GM19468 (cell line): ENCODE results near the gene ZBTB4.

ENCODE experiments used
- ATAC-seq: cut with Tn5 transposase; IDR thresholded peaks from one replicate; pipeline ENCODE4 v1.9.1; 2021; ENCODE audit warnings: mild to moderate bottlenecking, moderate library complexity, moderate number of reproducible peaks; ENCODE audit not compliant: unreplicated experiment; ENCODE audit errors: extremely low read depth

The ZBTB4 gene

GRCh38 chr17:7479213-7480088, at the start of gene ZBTB4:
ZBTB4 (minus strand) TSS chr17:7479631; CDS start chr17:7466801, 12,830 bp downstream.
- no peak for ATAC-seq

GRCh38 chr17:7528842-7529241, 49.4 kb upstream of the ZBTB4 start:
- no peak for ATAC-seq

- no peak for ATAC-seq
Observed at GRCh38 chr17:7523033-7523432, 43.6 kb upstream of the ZBTB4 start.

GRCh38 chr17:7515911-7516610, 36.6 kb upstream of the ZBTB4 start:
- no peak for ATAC-seq

GRCh38 chr17:7513850-7514419, 34.5 kb upstream of the ZBTB4 start:
- ATAC-seq, result no peak

- no peak for ATAC-seq
Observed at GRCh38 chr17:7512824-7513540, 33.6 kb upstream of the ZBTB4 start.

- no peak for ATAC-seq
Observed at GRCh38 chr17:7512105-7512504, 32.7 kb upstream of the ZBTB4 start.

GRCh38 chr17:7511108-7511507, 31.7 kb upstream of the ZBTB4 start:
- no peak for ATAC-seq

GRCh38 chr17:7509937-7510336, 30.5 kb upstream of the ZBTB4 start:
- no peak for ATAC-seq

- no peak for ATAC-seq
Observed at GRCh38 chr17:7508846-7509245, 29.4 kb upstream of the ZBTB4 start.

- ATAC-seq, result no peak
Observed at GRCh38 chr17:7508145-7508544, 28.7 kb upstream of the ZBTB4 start.

- no peak for ATAC-seq
Observed at GRCh38 chr17:7503521-7503920, 24.1 kb upstream of the ZBTB4 start.

- no peak for ATAC-seq
Observed at GRCh38 chr17:7502987-7503386, 23.6 kb upstream of the ZBTB4 start.

- ATAC-seq, result no peak
Observed at GRCh38 chr17:7502171-7502847, 22.9 kb upstream of the ZBTB4 start.

GRCh38 chr17:7501729-7502128, 22.3 kb upstream of the ZBTB4 start:
- ATAC-seq, result no peak

GRCh38 chr17:7499161-7499560, 19.7 kb upstream of the ZBTB4 start:
- ATAC-seq, result no peak

- ATAC-seq, result no peak
Observed at GRCh38 chr17:7497636-7498035, 18.2 kb upstream of the ZBTB4 start.

- ATAC-seq, result no peak
Observed at GRCh38 chr17:7497228-7497627, 17.8 kb upstream of the ZBTB4 start.

GRCh38 chr17:7496470-7497183, 17.2 kb upstream of the ZBTB4 start:
- ATAC-seq, result no peak
